GM18870 (cell line): ENCODE results near the gene FBXO36.
"Not testable (repeated sequence)": the region's sequence is repeated elsewhere in the genome, so short reads cannot be mapped to it uniquely, and the experiment has no call there.

Source experiments
- ATAC-seq: cut with Tn5 transposase; IDR thresholded peaks from one replicate; pipeline ENCODE4 v1.9.1; 2021; ENCODE audit warnings: moderate library complexity; ENCODE audit not compliant: unreplicated experiment

The FBXO36 gene

DNA sequence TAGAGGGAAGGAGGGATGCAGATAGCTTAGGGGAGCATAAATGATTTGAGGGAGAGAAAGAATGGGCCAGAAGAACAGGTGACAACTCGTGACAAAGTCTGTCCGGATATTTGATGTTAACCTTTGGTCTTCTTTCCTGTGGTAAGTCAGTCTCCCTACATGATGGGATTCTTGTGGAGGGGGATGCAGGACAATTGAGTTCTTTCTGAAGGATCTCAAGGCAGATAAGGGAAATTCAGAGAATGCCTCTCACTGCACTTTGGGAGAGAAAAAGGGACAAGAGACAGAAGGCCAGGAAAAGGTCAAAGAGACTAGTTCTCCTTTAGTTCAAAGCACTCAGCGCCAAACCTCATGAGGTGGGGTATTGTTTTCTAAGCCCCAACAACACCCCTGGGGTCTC is 34.2 kb downstream of the FBXO36 start:
- ATAC-seq, result no peak

DNA sequence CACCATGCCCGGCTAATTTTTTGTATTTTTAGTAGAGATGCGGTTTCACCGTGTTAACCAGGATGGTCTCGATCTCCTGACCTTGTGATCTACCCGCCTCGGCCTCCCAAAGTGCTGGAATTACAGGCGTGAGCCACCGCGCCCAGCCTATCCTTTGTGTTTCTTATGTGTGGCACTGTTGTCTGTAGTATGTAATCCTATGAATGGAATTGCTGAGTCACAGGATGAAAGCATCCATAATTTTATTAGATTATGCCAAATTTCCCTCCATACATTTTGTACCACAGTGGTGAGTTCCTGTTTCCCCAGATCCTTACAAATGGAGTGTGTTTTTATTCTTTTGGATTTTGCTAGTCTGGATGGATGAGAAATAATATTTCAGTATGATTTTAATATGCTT is 41.3 kb downstream of the FBXO36 start:
- not testable (repeated sequence) for ATAC-seq

DNA sequence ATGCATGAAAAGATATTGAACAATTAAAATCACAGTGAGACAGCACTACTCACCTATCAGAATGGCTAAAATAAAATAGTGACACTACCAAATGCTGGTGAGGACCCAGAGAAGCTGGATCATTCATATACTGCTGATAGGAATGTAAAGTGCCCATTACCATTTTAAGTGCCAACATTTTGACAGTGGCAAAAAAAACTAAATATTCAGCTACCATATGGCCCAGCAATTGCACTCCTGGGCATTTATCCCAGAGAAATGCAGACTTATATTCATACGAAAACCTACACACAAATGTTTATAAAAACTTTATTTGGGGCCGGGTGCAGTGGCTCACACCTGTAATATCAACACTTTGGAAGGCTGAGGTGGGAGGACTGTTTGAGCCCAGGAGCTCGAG is 47.6 kb downstream of the FBXO36 start:
- ATAC-seq, result no peak

DNA sequence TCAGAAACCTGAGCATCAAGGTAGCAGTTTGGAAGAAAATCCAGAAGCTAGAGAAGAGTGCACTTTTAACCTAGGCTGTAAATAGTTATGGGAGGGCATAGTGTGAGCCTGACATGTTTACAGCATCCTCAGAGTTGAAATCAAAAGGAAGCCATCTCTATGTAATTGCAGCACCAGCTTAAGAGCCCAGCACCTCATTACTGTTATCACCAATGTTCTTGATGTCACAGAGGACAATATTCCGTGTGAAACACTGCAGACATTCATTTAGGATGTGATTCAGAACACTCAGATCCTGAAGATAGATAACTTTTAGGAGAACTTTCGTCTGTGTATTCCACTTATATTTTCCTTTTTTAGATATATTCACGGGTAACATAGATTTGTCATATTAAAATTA is 48.1 kb downstream of the FBXO36 start:
- ATAC-seq, result no peak

DNA sequence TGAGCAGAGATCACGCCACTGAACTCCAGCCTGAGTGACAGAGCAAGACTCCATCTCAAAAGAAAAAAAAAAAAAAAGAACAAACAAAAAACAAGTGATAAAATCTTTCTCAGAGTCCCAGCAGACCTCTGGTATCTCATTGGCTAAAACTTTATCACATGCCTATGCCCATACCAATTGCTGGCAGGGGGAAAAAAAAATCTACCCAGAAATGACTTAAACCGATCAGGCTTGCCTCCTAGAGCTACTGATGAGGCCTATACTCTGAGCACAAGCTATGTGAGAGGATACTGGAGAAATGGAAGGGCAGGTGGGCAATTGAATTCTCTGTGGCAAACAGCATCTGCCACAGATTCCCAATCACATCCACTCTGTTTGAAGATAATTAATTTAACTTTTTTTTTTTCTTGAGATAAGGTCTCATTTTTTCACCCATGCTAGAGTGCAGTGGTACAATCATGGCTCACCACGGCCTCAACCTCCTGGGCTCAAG is 49.0 kb downstream of the FBXO36 start:
- ATAC-seq, result no peak

DNA sequence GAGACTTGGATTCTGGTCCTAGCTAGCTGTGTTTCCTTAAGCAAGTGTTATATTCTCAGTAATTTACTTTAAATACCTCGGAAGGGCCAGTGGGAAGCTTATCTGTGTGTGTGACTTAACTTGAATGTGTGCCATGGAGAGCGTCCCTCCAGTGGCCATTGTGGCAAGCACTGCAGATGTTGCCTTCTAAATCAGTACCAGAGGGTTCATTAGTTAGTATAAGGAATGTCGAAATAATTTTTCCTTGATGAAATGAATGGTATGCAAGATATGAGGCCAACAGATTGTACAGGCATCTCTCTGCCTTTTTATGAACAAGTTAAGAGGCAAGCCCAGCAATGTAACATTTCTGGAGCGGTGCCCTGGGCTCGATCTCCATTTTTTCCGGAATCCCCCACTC is 52.0 kb downstream of the FBXO36 start:
- no peak for ATAC-seq

DNA sequence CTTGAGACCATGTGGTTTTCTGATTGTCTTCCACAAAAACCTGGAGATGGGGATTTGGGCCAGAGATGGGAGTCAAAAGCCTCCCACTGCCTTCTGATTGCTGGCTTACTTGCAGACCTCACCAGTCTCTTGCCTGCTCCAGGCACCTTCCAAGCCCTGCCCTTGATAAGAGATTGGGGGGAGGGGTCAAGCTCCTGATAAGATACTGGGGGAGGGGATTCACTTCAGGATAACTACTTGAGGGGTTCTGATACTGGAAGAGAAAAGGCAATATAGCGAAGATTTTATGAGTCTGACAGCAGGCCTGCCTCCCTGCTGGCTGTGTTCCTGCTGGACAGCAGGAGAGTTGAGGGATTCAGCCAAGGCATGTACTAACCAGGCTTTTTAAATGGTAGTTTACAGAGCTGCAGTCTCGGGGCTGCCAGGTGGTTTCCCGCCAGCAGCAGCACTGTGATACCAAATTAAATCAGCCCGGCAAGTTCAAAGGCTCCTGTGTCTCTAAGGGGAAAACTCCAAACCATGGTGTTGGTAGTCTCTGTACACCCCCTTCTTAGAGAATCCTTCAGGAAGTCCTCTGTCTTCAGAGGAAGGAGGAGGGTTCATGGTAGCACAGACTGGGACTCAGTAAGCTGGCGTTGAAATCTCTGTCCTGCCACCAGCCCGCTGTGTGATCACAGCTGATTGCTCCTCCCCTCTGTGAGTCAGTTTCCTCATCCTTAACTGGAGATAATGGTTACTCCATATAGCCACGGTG is 58.3 kb downstream of the FBXO36 start:
- ATAC-seq, result no peak

DNA sequence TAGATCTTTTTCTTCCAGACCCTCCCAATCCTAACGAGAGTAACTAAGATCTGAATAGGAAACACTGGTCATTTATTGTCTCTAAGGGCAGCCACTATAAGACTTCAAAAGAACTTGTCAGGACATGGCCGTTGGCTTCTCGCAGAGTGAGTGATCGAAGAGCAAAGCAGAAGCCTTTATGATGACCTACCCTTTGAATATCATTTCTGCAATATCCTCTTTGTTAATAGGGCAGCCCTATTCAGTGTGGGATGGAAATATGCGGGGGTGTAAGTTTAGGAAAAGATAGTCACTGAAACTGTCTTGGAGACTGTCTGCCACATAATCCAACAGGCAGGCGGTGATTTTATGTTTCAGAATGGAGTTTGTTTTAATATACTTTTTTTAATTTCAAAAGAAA is 70.9 kb downstream of the FBXO36 start:
- no peak for ATAC-seq

DNA sequence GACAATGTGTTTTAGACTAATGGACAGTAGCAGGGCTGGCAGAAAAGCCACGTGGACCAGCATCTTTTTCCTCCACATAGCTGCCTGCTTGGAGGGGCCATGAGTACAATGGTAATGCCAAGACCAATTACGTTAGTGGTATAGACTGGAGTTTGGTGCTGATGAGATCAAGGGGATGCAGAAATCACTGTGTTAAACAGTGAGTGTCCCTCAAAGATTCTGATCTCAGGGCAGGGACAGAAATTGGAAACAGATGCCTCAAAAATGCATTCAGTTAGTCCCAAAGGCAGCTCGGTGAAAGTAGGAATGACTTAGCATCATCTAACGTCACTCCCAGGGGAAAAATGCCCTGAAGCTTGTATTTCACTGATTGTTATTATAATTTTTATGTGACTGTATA is 74.0 kb downstream of the FBXO36 start:
- no peak for ATAC-seq

DNA sequence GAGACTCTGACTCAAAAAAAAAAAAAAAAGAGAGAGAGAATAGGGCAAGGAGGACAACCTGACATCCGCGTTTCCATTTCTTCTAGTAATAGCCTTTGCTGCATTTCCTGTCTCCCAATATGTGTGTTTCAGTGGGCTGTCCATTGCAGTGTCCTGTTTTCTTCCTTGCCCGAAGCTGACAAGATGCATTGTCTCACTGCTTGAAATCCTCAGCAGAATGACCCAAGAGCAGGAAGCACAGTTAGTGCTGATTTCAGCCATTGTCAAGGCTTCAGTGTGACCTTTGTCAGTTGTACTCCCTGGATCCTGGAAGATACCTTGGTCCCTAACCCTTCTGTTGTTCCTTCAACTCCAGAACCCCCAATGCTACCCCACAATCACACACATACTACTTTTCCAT is 75.3 kb downstream of the FBXO36 start:
- no peak for ATAC-seq

DNA sequence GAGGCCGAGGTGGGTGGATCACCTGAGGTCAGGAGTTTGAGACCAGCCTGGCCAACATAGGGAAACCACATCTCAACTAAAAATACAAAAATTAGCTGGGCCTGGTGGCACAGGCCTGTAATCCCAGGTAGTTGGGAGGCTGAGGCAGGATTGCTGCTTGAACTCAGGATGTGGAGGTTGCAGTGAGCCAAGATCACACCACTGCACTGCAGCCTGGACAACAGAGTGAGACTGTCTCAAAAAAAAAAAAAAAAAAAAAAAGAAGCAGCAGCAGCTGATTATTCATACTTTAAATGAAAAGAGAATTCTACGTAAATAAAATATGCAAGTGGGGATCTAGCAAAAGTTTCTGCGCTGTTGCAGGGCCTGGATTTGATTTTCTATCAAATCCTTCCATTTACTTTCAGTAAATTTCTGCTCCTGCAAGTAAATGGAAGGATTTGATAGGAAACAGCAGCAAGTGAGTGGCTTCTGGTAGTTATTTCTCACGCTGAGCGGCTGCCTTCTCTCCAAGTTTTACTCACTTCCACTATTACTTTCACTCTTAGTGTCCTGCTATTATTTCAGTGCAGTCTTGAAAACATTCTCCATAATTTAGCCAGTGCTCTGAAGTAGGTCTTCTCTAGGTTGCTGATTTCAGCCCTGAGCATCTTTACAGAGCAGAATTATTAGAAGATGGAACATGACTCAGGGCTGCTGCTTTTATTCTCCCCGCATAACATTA is 78.0 kb downstream of the FBXO36 start:
- peak; percentile 93 for ATAC-seq

DNA sequence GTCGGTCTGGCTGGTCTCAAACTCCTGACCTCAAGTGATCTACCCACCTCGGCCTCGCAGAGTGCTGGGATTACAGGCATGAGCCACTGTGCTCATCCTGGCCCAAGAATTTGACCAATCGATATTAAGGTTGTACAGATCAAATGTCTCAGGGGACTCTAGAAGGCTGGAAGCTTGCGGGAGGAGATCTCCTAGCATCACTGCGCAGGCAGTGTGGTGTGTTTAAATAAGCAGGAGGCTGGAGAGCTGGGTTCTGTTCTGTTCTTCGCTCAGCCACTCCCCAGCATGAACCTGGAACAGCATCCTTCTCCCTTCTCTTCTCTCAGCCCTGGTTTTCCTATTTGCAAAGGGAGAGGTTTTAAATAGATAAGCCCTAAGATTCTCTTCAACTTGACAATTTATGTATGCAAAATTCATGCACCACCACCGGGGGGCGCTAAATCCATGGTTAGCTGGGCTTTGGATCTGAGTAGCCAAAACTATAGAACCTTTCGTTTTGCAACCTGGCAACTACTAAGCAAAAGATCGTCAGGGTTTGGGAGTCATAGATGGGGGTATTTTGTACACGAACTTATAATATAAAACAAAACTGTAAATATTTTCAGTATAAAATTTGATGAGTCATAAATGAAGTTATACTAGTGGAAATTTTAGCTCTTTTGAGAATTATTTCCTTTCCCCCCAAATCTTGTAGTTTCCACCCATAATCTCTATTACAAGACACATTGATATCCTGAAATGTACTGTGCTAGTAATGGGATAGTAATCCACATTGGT is 85.8 kb downstream of the FBXO36 start:
- no peak for ATAC-seq

DNA sequence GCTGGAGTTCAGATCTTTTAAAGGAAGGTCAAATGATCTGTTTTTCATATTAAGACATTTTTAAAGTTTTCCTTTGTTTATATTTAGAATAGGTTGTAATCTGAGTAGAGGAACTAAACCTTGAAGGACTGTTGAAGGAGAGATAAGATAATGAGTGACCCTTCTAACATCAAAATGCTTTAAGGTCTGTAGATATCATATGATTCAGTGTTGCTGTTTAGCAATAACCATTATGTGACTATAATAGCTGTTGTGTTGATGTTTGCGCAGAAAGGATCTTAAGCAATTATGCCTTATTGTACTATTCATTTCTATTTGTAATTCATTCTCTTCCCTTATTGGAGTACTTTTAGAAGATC is 86.4 kb downstream of the FBXO36 start:
- no peak for ATAC-seq

DNA sequence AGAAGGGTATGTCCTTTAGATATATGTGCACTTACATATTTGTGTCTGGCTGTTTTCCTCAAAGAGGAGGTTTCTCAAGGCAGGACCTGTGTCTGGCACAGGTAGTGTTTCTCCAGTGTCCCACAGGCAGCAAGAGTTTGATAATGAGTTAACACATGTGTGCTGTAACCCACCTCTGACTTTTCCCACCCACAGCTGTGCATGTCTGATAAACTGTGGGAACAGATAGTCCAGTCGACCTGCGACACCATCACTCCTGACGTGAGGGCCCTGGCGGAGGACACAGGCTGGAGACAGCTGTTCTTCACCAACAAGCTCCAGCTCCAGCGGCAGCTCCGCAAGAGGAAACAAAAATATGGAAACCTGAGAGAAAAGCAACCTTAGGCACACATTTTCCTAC is 88.2 kb downstream of the FBXO36 start:
- ATAC-seq, result no peak

DNA sequence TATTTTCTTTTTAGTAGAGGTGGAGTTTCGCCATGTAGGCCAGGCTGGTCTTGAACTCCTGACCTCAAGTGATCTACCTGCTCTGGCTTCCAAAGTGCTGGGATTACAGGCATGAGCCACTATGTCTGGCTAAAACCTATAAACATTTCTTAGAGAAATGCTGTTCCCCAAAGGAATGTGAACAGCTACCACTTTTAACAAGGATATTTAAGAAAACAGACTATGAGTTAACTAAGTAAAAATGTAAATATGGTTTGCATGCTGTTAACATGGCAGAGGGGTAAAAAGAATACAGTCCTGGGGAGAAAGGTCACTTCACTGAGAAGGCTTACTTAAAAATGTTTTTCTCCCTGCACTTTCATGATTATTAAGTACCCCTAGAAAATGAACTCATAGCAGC is 89.3 kb downstream of the FBXO36 start:
- no peak for ATAC-seq

DNA sequence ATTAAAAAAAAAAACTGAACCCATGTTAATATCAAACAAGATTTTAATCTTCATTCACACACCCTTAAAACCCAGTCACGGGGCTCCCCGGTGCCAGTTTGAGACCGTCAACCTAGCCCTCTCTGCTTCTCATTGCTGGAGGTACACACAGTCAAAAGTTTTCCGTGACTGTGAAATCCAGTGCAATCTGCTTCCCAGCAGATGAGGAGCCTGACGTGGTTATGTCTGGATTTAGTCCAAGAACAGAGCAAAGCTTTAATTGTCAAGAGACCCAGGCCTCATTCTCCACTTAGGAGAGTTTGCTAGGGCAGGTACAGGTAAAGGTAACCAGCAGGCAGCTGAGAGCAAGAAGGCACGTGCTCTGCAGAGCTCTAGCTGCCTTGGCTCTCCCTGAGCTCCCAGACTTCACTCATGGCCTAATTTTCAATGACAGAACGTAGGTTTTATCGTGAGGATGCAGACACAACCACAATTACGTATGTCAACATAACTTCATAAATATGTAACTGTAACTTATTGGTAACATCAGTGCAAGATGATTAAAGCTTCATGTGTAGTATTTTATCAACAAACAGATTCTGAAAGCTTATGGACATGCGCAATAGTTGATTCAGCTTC is 90.1 kb downstream of the FBXO36 start:
- no peak for ATAC-seq

DNA sequence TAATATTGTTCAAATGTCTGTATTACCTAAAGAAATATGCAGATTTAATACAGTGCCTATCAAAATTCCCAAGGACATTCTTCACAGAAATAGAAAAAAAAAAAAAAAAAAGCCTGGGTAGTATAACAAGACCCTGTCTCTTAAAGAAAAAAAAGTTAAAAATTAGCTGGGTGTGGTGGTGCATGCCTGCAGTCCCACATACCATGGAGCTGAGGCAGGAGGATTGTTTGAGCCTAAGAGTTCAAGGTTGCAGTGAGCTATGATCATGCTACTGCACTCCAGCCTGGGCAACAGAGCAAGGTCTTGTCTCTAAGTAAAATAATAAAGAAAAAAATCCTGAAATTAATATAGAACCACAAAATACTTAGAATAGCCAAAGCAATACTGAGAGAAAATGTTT is 94.5 kb downstream of the FBXO36 start:
- no peak for ATAC-seq

DNA sequence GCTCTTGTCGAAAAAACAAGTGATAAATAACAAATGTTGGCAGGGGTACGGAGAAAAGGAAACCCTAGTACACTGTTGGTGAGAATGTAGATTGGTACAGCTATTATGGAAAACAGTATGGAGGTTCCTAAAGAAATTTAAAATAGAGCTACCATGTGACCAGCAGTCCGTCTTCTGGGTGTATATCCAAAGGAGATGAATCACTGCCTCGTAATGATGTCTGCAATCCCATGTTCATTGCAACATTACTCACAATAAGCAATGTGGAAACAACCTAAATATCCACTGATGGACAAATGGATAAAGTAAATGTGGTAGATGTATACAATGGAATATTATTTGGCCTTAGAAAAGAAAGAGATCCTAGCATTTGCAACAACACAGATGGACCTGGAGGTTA is 95.8 kb downstream of the FBXO36 start:
- no peak for ATAC-seq

DNA sequence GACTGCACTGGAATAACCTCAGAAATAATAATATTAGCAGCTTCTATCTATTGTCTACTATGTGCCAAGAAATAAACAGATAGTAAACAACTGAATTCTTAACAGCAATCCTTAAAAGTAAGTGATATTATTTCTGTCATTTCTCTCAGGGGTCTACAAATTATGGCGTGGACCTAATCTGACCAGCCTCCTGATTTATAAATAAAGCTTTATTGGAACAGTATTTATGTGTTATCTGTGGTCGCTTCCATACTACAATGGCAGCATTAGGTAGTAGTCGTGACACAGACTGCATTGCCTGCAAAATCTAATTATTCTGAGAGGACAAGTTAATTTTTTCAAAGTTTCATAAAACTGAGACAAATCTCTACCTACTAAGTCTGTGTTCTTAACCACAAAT is 97.4 kb downstream of the FBXO36 start:
- ATAC-seq, result no peak

DNA sequence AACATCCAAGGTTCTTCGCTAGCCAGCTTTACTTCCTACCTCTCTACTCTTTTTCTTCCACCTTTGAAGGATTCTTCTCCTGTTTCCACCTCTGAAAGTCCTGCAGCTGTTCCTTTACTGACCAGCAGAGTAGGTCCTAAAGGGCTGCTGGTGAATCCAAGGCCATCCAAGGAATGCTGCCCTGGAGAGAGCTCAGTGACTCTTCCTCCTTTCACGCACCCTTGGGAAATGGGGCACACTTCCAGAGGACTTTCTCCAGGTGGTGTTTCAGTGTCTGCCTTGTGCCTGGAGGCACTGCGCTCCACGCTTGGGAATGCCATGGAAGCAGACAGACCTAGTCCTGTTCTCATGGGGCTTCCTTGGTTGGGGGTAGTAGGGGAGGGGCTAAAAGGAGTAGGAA is 101.0 kb downstream of the FBXO36 start:
- ATAC-seq, result no peak

DNA sequence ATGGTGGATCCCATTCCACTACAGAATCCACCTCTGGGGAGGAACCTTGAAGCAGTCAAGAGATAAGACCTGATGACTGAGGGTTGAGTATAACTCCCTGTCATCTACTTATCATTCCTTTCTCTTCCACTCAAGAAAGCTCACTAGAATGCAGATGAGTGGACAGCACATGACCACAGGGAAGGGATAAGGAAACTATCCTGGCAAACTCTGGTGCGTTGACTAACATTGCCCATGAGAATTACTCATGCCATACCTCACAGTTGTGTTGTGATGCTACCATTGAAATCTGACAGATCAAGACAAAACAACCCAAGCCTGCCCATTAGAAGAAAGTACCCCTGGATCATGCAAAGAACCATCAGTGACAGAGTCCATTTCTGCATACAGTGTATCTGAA is 119.9 kb downstream of the FBXO36 start:
- ATAC-seq, result no peak
